Activated gamma-delta T cell treated with anti-CD3 and anti-CD28 coated beads, Interleukin-2, amount 50 U/mL, for 16 hours (primary cell): ENCODE data around the gene CERS5.
"Not testable (repeated sequence)": the region's sequence is repeated elsewhere in the genome, so short reads cannot be mapped to it uniquely, and the experiment has no call there.

ENCODE experiments used
- DNase-seq: peaks from one replicate; pipeline ENCODE4 v3.0.0-alpha.2; 2020; ENCODE audit warnings: low read depth

CERS5 gene

GRCh38 chr12:50186681-50187080 is 19.5 kb upstream of the CERS5 start:
- DNase-seq = no peak

- DNase-seq = no peak
Measured at GRCh38 chr12:50185970-50186663, 18.9 kb upstream of the CERS5 start.

GRCh38 chr12:50185301-50185895 is 18.2 kb upstream of the CERS5 start:
- DNase-seq = no peak

GRCh38 chr12:50184261-50184660 is 17.1 kb upstream of the CERS5 start:
- no peak for DNase-seq

GRCh38 chr12:50182461-50182860 is 15.3 kb upstream of the CERS5 start:
- no peak for DNase-seq

- no peak for DNase-seq
Measured at GRCh38 chr12:50181691-50182090, 14.5 kb upstream of the CERS5 start.

- no peak for DNase-seq
Measured at GRCh38 chr12:50175716-50176026, 8.5 kb upstream of the CERS5 start.

GRCh38 chr12:50174971-50175715 is 8.0 kb upstream of the CERS5 start:
- DNase-seq = no peak

GRCh38 chr12:50166799-50167048 is 445 bp downstream of the CERS5 start:
- peak; percentile 35 for DNase-seq

- DNase-seq = no peak
Measured at GRCh38 chr12:50164963-50165362, 2.2 kb downstream of the CERS5 start.

- DNase-seq = no peak
Measured at GRCh38 chr12:50162230-50162629, 4.9 kb downstream of the CERS5 start.

- DNase-seq = no peak
Measured at GRCh38 chr12:50160643-50161042, 6.5 kb downstream of the CERS5 start.

- no peak for DNase-seq
Measured at GRCh38 chr12:50157259-50157658, 9.9 kb downstream of the CERS5 start.

- no peak for DNase-seq
Measured at GRCh38 chr12:50156641-50157040, 10.5 kb downstream of the CERS5 start.

GRCh38 chr12:50154947-50155346 is 12.2 kb downstream of the CERS5 start:
- DNase-seq = not testable (repeated sequence)

GRCh38 chr12:50151047-50151687 is 16.0 kb downstream of the CERS5 start:
- DNase-seq = no peak

- no peak for DNase-seq
Measured at GRCh38 chr12:50149311-50149710, 17.9 kb downstream of the CERS5 start.

- not testable (repeated sequence) for DNase-seq
Measured at GRCh38 chr12:50148011-50148410, 19.2 kb downstream of the CERS5 start.

- no peak for DNase-seq
Measured at GRCh38 chr12:50147281-50147680, 19.9 kb downstream of the CERS5 start.

- no peak for DNase-seq
Measured at GRCh38 chr12:50145439-50145838, 21.7 kb downstream of the CERS5 start.

GRCh38 chr12:50142993-50143392 is 24.2 kb downstream of the CERS5 start:
- no peak for DNase-seq

- no peak for DNase-seq
Measured at GRCh38 chr12:50132505-50133135, 34.5 kb downstream of the CERS5 start.

- no peak for DNase-seq
Measured at GRCh38 chr12:50129290-50129689, 37.9 kb downstream of the CERS5 start.
